Activated naive CD4-positive, alpha-beta T cell treated with Interleukin-2 at 50 U/mL for 16 hours (primary cell): ENCODE results near the gene SYMPK.

ENCODE experiments used
- DNase-seq: peaks from one replicate; pipeline ENCODE4 v3.0.0-alpha.2; 2020

The SYMPK gene

GRCh38 chr19:45866400-45867176 lies 3.6 kb upstream of the SYMPK start:
- DNase-seq: no peak

- DNase-seq: no peak
Observed at GRCh38 chr19:45865269-45865948, 2.5 kb upstream of the SYMPK start.

- no peak for DNase-seq
Observed at GRCh38 chr19:45864629-45865082, 1.7 kb upstream of the SYMPK start.

GRCh38 chr19:45863840-45864628 lies 1.1 kb upstream of the SYMPK start, which contains the start of gene FOXA3:
FOXA3 (plus strand) TSS chr19:45864326; CDS start chr19:45864457, 131 bp downstream.
- DNase-seq: peak; percentile 65

- DNase-seq: no peak
Observed at GRCh38 chr19:45863335-45863839, 440 bp upstream of the SYMPK start.

- no peak for DNase-seq
Observed at GRCh38 chr19:45862271-45862563, 730 bp downstream of the SYMPK start.

GRCh38 chr19:45860359-45861259 lies 2.3 kb downstream of the SYMPK start:
- no peak for DNase-seq

GRCh38 chr19:45854167-45854778 lies 8.7 kb downstream of the SYMPK start:
- DNase-seq: no peak

- DNase-seq: no peak
Observed at GRCh38 chr19:45852983-45853382, 10.0 kb downstream of the SYMPK start.

- DNase-seq: no peak
Observed at GRCh38 chr19:45852145-45852750, 10.7 kb downstream of the SYMPK start.

- DNase-seq: no peak
Observed at GRCh38 chr19:45848922-45849321, 14.0 kb downstream of the SYMPK start.

GRCh38 chr19:45847663-45848062 lies 15.3 kb downstream of the SYMPK start:
- no peak for DNase-seq

- DNase-seq: no peak
Observed at GRCh38 chr19:45842198-45842597, 20.7 kb downstream of the SYMPK start.

- no peak for DNase-seq
Observed at GRCh38 chr19:45834970-45835369, 28.0 kb downstream of the SYMPK start.

GRCh38 chr19:45828945-45829344 lies 34.0 kb downstream of the SYMPK start:
- no peak for DNase-seq

GRCh38 chr19:45828523-45828922 lies 34.4 kb downstream of the SYMPK start:
- no peak for DNase-seq

- DNase-seq: no peak
Observed at GRCh38 chr19:45827459-45828093, 35.4 kb downstream of the SYMPK start.

- DNase-seq: no peak
Observed at GRCh38 chr19:45826934-45827333, 36.0 kb downstream of the SYMPK start.

GRCh38 chr19:45825917-45826893 lies 36.7 kb downstream of the SYMPK start:
- DNase-seq: no peak

- DNase-seq: no peak
Observed at GRCh38 chr19:45825263-45825605, 37.7 kb downstream of the SYMPK start.
